ENCODE results near the gene G2E3.
A peak's percentile ranks its signal among the peaks of the same experiment; 100 is the strongest.
"Not testable (repeated sequence)": the region's sequence is repeated elsewhere in the genome, so short reads cannot be mapped to it uniquely, and the experiment has no call there.

The G2E3 gene

DNA sequence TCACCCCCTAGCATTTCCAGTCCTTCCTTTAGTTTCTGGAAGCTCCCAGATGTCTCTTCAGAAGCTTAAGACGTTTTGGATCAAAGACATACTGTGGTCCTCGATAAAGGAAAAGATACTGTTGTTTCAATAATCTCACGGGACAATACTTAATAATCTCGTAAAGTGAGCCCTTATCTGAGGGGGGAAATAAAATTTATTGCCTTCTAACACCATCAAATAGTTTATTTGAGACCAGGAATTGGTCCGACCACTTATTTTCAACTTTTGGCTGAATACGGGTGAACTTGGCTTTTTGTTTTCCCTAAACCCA lies 640 bp upstream of the G2E3 start:
- no peak for DNase-seq (ENCODE audit: low read depth)
- peak overlapping the region; percentile 96 for H3K4me3 ChIP-seq (ENCODE audit: low read depth, low read length)

DNA sequence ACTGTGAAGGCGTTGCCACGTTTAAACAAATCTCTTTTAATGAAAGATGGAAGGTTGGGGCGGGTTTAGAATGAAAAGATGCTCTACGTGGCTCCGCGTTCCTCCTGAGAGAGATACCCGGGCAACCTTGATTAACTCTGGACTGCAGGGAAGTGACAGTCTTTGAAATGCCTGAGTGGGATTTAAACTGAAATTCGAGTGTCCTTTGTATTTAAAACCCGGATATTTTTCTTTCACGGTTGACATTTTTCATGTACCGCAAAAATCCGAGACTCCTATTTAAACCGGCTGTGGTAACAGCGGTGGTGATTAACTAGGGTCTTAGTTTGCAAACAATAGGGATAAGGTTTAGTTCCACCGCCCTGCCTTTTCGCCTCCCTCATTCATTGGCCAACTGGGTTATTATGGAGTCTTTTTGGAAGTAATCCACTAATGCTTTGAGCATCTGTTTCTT lies 707 bp downstream of the G2E3 start:
- peak overlapping the region; percentile 96 for H3K4me3 ChIP-seq (ENCODE audit: low read depth, low read length)
- no peak for DNase-seq (ENCODE audit: low read depth)

DNA sequence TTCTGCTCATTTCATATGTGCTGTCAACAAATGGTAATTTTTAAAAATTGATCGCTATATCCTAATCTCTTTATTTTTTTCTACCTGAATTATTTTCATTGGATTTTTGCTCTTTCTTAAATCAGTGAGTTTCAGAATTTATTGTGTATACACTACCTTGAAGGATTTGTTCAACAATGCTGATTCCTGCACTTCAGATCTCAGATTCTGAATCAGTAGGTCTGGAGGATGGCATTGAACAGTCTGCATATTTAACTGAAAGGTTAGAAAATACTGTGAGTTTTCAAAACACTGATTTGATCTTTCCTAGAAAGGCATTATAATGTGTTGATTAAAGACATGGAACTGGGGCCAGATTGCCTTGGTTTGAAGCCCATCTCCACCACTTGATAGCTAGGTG lies 1.6 kb downstream of the G2E3 start:
- H3K4me3 ChIP-seq (ENCODE audit: low read depth, low read length), result peak overlapping the region; percentile 96
- no peak for DNase-seq (ENCODE audit: low read depth)

- no peak overlapping the region for H3K4me3 ChIP-seq (ENCODE audit: low read depth, low read length)
- no peak for DNase-seq (ENCODE audit: low read depth)
These were observed 5.4 kb downstream of the G2E3 start for GRCh38 chr14:30564235-30564867.

- DNase-seq (ENCODE audit: low read depth), result no peak
- H3K4me3 ChIP-seq (ENCODE audit: low read depth, low read length), result no peak overlapping the region
These were observed 5.9 kb downstream of the G2E3 start for GRCh38 chr14:30564868-30565248.

- DNase-seq (ENCODE audit: low read depth), result no peak
- no peak overlapping the region for H3K4me3 ChIP-seq (ENCODE audit: low read depth, low read length)
These were observed 10.4 kb downstream of the G2E3 start for GRCh38 chr14:30569216-30569902.

GRCh38 chr14:30569903-30570226 lies 10.9 kb downstream of the G2E3 start:
- H3K4me3 ChIP-seq (ENCODE audit: low read depth, low read length), result no peak overlapping the region
- DNase-seq (ENCODE audit: low read depth), result no peak

DNA sequence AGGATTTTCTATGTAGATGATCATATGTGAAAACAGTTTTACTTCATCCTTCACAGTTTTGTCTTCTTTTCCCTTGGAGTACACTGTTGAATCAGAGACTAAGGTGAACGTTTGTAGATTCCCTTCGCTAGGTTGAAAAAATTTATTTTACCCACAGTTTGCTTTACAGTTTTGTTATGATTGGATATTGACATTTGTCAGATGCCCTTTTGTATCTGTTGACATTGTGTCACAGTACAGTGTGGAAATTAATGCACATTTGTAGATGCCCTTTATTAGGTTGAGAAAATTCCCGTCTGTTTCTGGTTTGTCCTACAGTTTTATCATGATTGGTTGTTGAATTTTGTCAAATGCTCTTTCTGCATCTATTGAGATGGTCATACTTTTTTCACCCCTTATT lies 13.3 kb downstream of the G2E3 start:
- H3K4me3 ChIP-seq (ENCODE audit: low read depth, low read length), result no peak overlapping the region
- no peak for DNase-seq (ENCODE audit: low read depth)

GRCh38 chr14:30572771-30573170 lies 13.8 kb downstream of the G2E3 start:
- no peak for DNase-seq (ENCODE audit: low read depth)
- H3K4me3 ChIP-seq (ENCODE audit: low read depth, low read length), result no peak overlapping the region

DNA sequence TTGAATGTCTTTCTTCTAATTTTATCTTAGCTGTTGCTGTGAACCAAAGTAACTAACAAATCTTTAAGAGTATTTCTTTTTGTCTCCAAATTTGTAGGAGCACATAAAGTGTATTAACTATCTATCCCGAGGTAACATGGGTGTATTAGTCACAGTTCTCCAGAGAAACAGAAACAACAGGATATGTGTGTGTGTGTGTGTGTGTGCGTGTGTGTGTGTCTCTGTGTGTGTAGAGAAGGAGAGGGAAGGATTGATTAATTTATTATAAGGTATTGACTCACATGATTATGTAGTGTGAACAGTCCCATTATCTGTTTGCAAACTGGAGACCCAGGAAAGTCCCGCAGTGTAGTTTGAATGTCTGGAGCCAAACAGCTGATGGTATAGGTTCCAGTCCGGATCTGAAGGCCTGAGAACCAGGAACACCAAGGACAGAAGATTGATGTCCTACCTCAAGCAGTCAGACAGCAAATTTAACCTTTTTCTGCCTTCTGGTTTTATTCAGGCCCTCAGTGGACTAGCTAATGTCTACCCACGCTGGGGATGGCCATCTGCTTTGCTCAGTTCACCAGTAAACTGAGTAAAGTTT lies 14.4 kb downstream of the G2E3 start:
- no peak overlapping the region for H3K4me3 ChIP-seq (ENCODE audit: low read depth, low read length)
- DNase-seq (ENCODE audit: low read depth), result peak; percentile 31

- no peak for DNase-seq (ENCODE audit: low read depth)
- H3K4me3 ChIP-seq (ENCODE audit: low read depth, low read length), result no peak overlapping the region
These were observed 15.0 kb downstream of the G2E3 start for GRCh38 chr14:30573966-30574365.

GRCh38 chr14:30574777-30575176 lies 15.8 kb downstream of the G2E3 start:
- not testable (repeated sequence) for H3K4me3 ChIP-seq (ENCODE audit: low read depth, low read length); DNase-seq (ENCODE audit: low read depth)

DNA sequence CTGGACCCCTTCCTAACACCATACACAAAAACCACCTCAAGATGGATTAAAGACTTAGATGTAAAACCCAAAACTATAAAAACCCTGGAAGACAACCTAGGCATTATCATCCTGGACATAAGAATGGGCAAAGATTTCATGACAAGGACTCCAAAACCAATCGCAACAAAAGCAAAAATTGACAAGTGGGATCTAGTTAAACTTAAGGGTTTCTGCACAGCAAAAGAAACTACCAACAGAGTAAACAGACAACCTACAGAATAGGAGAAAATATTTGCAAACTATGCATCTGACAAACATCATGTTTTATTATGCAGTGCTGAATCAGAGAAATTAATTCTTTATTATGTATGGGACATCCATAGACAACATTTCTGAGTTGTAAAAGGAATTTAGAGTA lies 17.4 kb downstream of the G2E3 start:
- DNase-seq (ENCODE audit: low read depth); H3K4me3 ChIP-seq (ENCODE audit: low read depth, low read length): not testable (repeated sequence)

DNA sequence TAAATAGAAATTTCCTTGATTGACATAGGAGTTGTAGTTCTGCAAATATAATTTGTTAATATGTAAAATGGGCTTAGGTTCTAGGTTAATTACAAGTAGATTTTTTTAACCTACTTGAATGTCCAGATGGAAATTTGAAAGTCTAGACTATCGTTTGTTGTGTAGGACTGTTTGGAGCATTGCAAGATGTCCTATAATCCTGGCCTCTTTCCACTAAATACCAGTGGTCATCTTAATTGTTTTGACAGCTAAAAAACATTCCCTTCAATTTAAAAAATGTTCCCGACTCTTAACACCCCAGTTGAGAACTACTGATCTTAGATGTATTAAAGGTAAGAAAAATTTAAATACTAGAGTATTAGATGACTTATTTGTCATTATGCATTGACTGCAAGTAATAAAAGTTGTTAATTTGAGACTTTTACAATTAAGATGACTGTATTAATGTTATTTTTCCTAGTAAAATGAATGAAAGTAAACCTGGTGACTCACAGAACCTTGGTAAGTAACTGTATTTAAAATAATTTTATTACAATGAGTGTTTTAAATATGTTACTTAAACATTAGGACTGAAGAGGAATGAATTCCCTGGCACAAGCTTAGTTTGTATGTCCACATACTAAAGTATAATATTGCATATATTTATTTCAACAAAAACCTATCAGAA lies 21.8 kb downstream of the G2E3 start:
- no peak for DNase-seq (ENCODE audit: low read depth)
- H3K4me3 ChIP-seq (ENCODE audit: low read depth, low read length), result no peak overlapping the region

GRCh38 chr14:30581283-30581625 lies 22.3 kb downstream of the G2E3 start:
- H3K4me3 ChIP-seq (ENCODE audit: low read depth, low read length), result no peak overlapping the region
- no peak for DNase-seq (ENCODE audit: low read depth)

GRCh38 chr14:30582376-30582775 lies 23.4 kb downstream of the G2E3 start:
- H3K4me3 ChIP-seq (ENCODE audit: low read depth, low read length), result no peak overlapping the region
- no peak for DNase-seq (ENCODE audit: low read depth)

- no peak for DNase-seq (ENCODE audit: low read depth)
- no peak overlapping the region for H3K4me3 ChIP-seq (ENCODE audit: low read depth, low read length)
These were observed 25.2 kb downstream of the G2E3 start for GRCh38 chr14:30584058-30584630.

GRCh38 chr14:30585204-30585603 lies 26.2 kb downstream of the G2E3 start:
- H3K4me3 ChIP-seq (ENCODE audit: low read depth, low read length), result no peak overlapping the region
- no peak for DNase-seq (ENCODE audit: low read depth)

GRCh38 chr14:30587141-30587540 lies 28.2 kb downstream of the G2E3 start:
- DNase-seq (ENCODE audit: low read depth), result no peak

DNA sequence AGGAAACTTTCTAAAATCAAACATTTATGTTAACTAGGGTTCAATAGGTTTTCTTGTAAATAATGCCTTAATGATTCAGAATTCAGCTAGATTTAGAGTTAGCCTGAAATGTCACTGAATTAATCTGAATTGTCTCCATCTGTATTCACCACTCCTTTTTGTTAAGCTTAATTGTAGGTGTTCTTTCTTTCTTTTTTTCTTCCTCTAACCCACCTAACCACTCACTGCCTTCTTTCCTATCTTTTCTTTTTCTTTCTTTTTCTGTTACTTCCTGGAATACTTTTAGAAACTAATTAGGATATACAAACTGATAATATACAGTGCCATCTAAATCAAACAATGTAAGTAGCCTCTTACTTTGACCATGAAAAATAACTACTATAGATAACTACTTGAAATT lies 29.9 kb downstream of the G2E3 start:
- DNase-seq (ENCODE audit: low read depth), result no peak
- no peak overlapping the region for H3K4me3 ChIP-seq (ENCODE audit: low read depth, low read length)

More at GRCh38 chr14:30587141-30587540, 28.2 kb downstream of the G2E3 start:
- no peak overlapping the region for H3K4me3 ChIP-seq (ENCODE audit: low read depth, low read length)
